Spleen (tissue), 11 donors: ENCODE measurements around the gene IGFBP7. TPM values are rescaled to one million over a fixed set of nuclear protein-coding genes. Genes with fewer than 3 reads are reported as not detected.

Source experiments
- DNase-seq: peaks from one replicate; pipeline ENCODE4 v3.0.0-alpha.2; 2020
- H3K27ac ChIP-seq, 8 donors: fragments of 200-600 bp; sonication (generic) in 7 of 8; 1 replicate in 4 of 8; 2 replicates in 4 of 8; pipeline versions ENCODE4 v1.5.0 to v1.8.0; 2016 to 2021; ENCODE audit warnings: inconsistent platforms in 4 of 8, mild to moderate bottlenecking in 4 of 8, moderate library complexity in 1 of 8
- H3K27me3 ChIP-seq, 7 donors: fragments of 200-600 bp; sonication (generic) in 6 of 7; replicated peaks in 1 of 7; 1 replicate in 4 of 7; 2 replicates in 3 of 7; pipeline versions ENCODE4 v1.5.0 to v1.8.0; 2016 to 2021; ENCODE audit warnings: inconsistent platforms in 3 of 7, mild to moderate bottlenecking in 1 of 7
- H3K36me3 ChIP-seq, 6 donors: fragments of 200-600 bp; sonication (generic) in 5 of 6; 1 replicate in 4 of 6; 2 replicates in 2 of 6; pipeline versions ENCODE4 v1.5.0 to v1.8.0; 2016 to 2021; ENCODE audit warnings: inconsistent platforms in 2 of 6
- H3K4me1 ChIP-seq, 6 donors: fragments of 200-600 bp; sonication (generic) in 5 of 6; 1 replicate in 3 of 6; 2 replicates in 3 of 6; pipeline versions ENCODE4 v1.5.0 to v1.8.0; 2016 to 2021; ENCODE audit warnings: inconsistent platforms in 3 of 6
- H3K4me3 ChIP-seq, 8 donors: fragments of 200-600 bp; sonication (generic) in 7 of 8; 1 replicate in 4 of 8; 2 replicates in 4 of 8; pipeline versions ENCODE4 v1.5.0 to v1.8.0; 2016 to 2021; ENCODE audit warnings: inconsistent platforms in 4 of 8, mild to moderate bottlenecking in 4 of 8, moderate library complexity in 2 of 8
- H3K9me3 ChIP-seq, 8 donors: fragments of 200-600 bp; sonication (generic) in 7 of 8; 1 replicate in 4 of 8; 2 replicates in 4 of 8; pipeline versions ENCODE4 v1.5.0 to v1.8.0; 2016 to 2021; ENCODE audit warnings: inconsistent platforms in 4 of 8
- POLR2A ChIP-seq, 3 donors: fragments of 450-650 bp; IDR thresholded peaks; one replicate each; pipeline ENCODE4 v1.5.1; 2017; ENCODE audit warnings: antibody characterized with exemption in 3 of 3, mild to moderate bottlenecking in 1 of 3
- POLR2AphosphoS5 ChIP-seq, 3 donors: sonication (generic); formaldehyde crosslinking; IDR thresholded peaks; one replicate each; pipeline ENCODE4 v1.5.1; 2017; ENCODE audit warnings: antibody characterized with exemption in 3 of 3
- WGBS, 5 donors: extraction: QIAGEN DNeasy Blood & Tissue Kit in 3 of 5; methylation state at CpG; one replicate each; pipeline versions ENCODE4 v1.1.5 to v1.1.7; 2013 to 2018; 5-methylcytosine and 5-hydroxymethylcytosine counted together
- intact Hi-C: fragments of 100-400 bp; cut with DNase I; formaldehyde crosslinking; loops from one replicate; pipeline ENCODE4 v1.15.0; 2023; ENCODE audit warnings: low total_unique reads
- polyA plus RNA-seq, 3 donors: library from polyadenylated mRNA; stranded (reverse); fragments of 200-250 nt; gene quantifications; one replicate each; pipeline ENCODE4 v1.2.1, GENCODE V29; 2013
- total RNA-seq, 7 donors: library from RNA; depleted of rRNA in 3 of 7; stranded (reverse); fragments of >200 nt in 3 of 7; fragmentation: NEBNext Ultra II Directional in 4 of 7; extraction: Animal tissue kit (Norgen Biotek cat#: 25700) in 4 of 7; gene quantifications; one replicate each; pipeline versions ENCODE4 v1.1.0 to v1.2.1, GENCODE V29; 2016 to 2021
- TF ChIP-seq, protein P1 (sequence below), 11 experiments: fragments of 200-600 bp in 7 of 11; fragments of 450-650 bp in 4 of 11; sonication (generic) in 4 of 11; IDR thresholded peaks in 8 of 11; conservative IDR thresholded peaks in 3 of 11; 1 replicate in 7 of 11; 2 replicates in 4 of 11; pipeline versions ENCODE4 v1.4.0 to v1.8.0; 2016 to 2021; ENCODE audit warnings: antibody characterized with exemption in 11 of 11, inconsistent platforms in 4 of 11, mild to moderate bottlenecking in 1 of 11
- donor health status: healthy with polysubstance abuse.
- donor health status: DM: no; HTN: no; CAD: no; lungs with moderate emphysema.
- donor health status: DM: no; HTN: no; CAD: no.
- donor health status: Bipolar disorder and iron deficiency.
- donor health status: healthy.
- donor health status: DM: no; HTN: no; CAD: no.
- donor health status: DM: yes; HTN: yes; CAD: no.

IGFBP7 gene
- total and polyA plus RNA-seq, 10 donors, result 127 to 947 (median 578) TPM

DNA sequence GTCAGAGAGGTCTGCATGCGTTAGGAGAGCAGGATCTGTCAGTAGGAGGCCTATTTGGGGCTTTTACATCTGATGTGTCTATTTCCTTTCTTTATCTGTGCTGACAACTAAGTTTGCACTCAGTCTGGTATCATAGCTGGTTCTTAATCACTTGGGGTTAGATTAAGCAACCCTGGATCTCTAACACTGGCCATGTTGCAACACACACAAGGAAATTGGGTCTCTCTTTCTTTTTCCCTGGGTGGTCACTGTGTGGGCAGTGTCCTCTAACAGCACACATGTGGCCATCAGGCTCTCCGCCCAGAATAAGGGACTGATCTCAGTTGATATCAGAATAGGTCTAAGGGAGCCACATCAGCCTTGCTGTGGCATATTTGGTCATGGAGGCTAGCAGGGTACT, 38.9 kb downstream of the IGFBP7 start:
- Histone ChIP-seq H3K36me3 (peaks cover 0 to 6% (median 0%) of the 10 kb centered on the region in 6 donors), H3K9me3 (no peaks in the 10 kb centered on the region), H3K4me3 (no peak overlapping the region), H3K27ac (peak overlapping the region in 5 of 8 donors; percentile 43 to 64 (median 55)), H3K4me1 (peaks cover 0 to 40% (median 16%) of the 10 kb centered on the region in 6 donors), H3K27me3 (no peaks in the 10 kb centered on the region)
- no peak for DNase-seq
- intact Hi-C loops, result no loop called here
- 23 to 65% (median 35%) methylated on average over 2 of the region's 2 CpGs for whole genome bisulfite sequencing, 5 donors
- TF ChIP-seq, protein P1, sequence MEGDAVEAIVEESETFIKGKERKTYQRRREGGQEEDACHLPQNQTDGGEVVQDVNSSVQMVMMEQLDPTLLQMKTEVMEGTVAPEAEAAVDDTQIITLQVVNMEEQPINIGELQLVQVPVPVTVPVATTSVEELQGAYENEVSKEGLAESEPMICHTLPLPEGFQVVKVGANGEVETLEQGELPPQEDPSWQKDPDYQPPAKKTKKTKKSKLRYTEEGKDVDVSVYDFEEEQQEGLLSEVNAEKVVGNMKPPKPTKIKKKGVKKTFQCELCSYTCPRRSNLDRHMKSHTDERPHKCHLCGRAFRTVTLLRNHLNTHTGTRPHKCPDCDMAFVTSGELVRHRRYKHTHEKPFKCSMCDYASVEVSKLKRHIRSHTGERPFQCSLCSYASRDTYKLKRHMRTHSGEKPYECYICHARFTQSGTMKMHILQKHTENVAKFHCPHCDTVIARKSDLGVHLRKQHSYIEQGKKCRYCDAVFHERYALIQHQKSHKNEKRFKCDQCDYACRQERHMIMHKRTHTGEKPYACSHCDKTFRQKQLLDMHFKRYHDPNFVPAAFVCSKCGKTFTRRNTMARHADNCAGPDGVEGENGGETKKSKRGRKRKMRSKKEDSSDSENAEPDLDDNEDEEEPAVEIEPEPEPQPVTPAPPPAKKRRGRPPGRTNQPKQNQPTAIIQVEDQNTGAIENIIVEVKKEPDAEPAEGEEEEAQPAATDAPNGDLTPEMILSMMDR (IDR thresholded peaks at IDR 0.05 in 8 of 11, conservative IDR thresholded peaks at IDR 0.05 in 3 of 11), result no peak
- TF ChIP-seq POLR2AphosphoS5 (IDR thresholded peaks at IDR 0.05), result peak in 1 of 3 donors; percentile 65

DNA sequence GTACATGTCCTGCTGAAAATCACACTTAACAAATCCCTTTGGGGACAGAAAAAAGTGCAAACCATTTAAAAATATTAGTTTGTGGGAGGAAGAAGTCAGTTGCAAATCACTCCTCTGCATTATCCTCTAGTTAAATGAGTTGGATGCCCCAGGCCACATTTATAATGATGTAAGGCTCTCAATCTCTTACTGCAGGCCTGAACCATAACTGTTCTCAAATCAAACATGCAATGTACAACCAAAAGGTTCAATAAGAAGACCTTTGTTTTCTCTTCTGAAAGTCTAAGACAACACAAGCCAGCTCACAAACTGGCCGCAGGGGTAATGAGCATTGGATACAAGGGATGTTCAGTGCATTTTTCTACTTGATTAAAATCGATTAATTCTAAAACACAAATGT, 39.7 kb downstream of the IGFBP7 start:
- TF ChIP-seq, protein P1 (IDR thresholded peaks at IDR 0.05 in 8 of 11, conservative IDR thresholded peaks at IDR 0.05 in 3 of 11), result no peak
- TF ChIP-seq POLR2A (IDR thresholded peaks at IDR 0.05) (no peak), POLR2AphosphoS5 (IDR thresholded peaks at IDR 0.05) (no peak)
- Histone ChIP-seq H3K4me1 (peaks cover 0 to 44% (median 17%) of the 10 kb centered on the region in 6 donors), H3K27ac (peak overlapping the region in 3 of 8 donors; percentile 43 to 51 (median 50)), H3K27me3 (no peaks in the 10 kb centered on the region), H3K9me3 (no peaks in the 10 kb centered on the region), H3K36me3 (no peaks in the 10 kb centered on the region), H3K4me3 (no peak overlapping the region)
- WGBS, 5 donors, result 68 to 93% (median 84%) methylated on average over 2 of the region's 2 CpGs
- DNase-seq, result no peak
- intact Hi-C loops, result no loop called here

DNA sequence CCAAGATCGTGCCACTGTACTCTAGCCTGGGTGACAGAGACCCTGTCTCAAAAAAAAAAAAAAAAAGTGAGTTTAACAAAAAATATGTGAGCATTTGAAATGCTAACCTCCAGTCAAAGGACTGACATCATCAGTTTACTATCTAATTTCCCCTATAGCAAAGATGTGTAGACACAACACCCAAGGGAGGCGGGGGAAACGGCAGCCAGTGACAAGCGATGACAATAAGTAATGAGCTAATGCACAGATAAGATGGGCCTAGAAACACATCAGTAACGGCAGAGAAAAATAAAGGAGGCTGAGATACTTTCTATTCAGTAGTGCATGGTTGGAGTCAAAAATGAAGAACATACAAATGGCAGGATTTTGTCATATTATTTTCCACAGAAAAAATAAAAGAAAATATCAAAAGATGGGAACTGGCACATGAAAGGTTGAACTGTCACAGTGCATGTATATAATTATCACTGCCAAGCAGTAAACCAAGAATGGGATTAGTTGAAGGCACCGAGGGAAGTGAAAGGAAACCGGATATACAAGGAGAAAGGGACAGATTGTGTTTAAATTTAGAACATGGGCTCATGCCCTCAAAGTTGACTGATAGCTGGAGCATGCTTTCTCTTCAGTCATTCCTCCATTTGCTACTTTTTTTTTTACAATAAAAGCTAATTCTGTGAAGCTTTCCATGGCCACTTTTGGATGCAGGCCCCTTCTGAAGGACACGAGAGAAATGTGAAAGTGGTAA, 41.8 kb downstream of the IGFBP7 start:
- intact Hi-C loops, result no loop called here
- H3K9me3 ChIP-seq, result no peaks in the 10 kb centered on the region
- H3K4me3 ChIP-seq, result no peak overlapping the region
- DNase-seq, result no peak
- no peaks in the 10 kb centered on the region for H3K27me3 ChIP-seq
- WGBS, 5 donors, result 61 to 78% (median 73%) methylated on average over 8 of the region's 8 CpGs
- peaks cover 0 to 64% (median 25%) of the 10 kb centered on the region in 6 donors for H3K4me1 ChIP-seq
- H3K27ac ChIP-seq, result peak overlapping the region in 5 of 8 donors; percentile 5 to 51 (median 41)
- no peaks in the 10 kb centered on the region for H3K36me3 ChIP-seq
- TF ChIP-seq POLR2AphosphoS5 (IDR thresholded peaks at IDR 0.05), result no peak

DNA sequence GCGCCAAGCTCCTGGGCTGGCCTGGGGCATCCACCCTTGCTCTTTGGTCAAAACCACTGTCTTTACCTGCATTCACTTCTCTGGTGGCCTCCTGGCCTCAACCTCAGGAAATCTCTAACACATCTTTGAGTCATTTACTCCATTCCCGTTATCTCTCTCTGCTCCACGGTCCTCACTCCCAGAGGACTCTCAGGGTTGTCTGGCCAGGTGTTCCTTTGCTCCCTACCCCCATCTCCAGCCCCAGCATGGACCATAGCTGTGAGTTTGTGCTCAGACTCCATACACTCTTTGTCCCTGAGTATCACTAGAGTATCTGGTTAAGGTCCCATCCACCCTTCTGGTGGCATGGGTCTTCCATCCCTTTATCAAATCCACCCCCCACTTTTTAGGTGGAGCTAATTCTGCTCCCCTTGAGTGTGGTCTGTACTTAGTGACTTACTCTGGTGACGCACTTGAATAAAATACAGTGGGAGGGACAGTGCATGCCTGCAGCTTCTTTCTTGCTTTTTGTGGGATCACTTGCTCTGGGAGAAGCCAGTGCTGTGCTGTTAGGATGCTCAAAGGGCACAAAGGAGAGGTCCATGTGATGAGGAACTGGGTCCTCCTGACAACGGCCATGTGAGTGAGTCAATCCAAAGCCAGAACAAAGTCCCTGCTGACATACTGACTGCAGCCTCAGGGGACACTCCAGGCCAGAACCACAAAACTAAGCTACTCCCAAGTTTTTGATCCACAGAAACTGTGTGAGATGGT, 44.3 kb downstream of the IGFBP7 start:
- H3K4me3 ChIP-seq, result no peak overlapping the region
- TF ChIP-seq, protein P1 (IDR thresholded peaks at IDR 0.05 in 8 of 11, conservative IDR thresholded peaks at IDR 0.05 in 3 of 11), result no peak
- TF ChIP-seq POLR2A (IDR thresholded peaks at IDR 0.05) (no peak), POLR2AphosphoS5 (IDR thresholded peaks at IDR 0.05) (no peak)
- no peaks in the 10 kb centered on the region for H3K36me3 ChIP-seq

More for the DNA sequence above, 44.3 kb downstream of the IGFBP7 start:
- Histone ChIP-seq H3K27me3 (no peaks in the 10 kb centered on the region), H3K4me1 (peaks cover 4 to 69% (median 28%) of the 10 kb centered on the region in 6 donors), H3K27ac (peak overlapping the region in 7 of 8 donors; percentile 19 to 75 (median 59)), H3K9me3 (no peaks in the 10 kb centered on the region)
- intact Hi-C loops, result no loop called here
- 77 to 91% (median 85%) methylated on average over 5 of the region's 5 CpGs for WGBS, 5 donors
- DNase-seq, result no peak
